Activated T-cell treated with anti-CD3 and anti-CD28 coated beads for 1 hour (primary cell): ENCODE results near the gene MGLL.
"Not testable (repeated sequence)": the region's sequence is repeated elsewhere in the genome, so short reads cannot be mapped to it uniquely, and the experiment has no call there.

Experiments used
- DNase-seq: peaks from one replicate; pipeline ENCODE4 v3.0.0-alpha.2; 2020; ENCODE audit warnings: low read depth

MGLL gene

DNA sequence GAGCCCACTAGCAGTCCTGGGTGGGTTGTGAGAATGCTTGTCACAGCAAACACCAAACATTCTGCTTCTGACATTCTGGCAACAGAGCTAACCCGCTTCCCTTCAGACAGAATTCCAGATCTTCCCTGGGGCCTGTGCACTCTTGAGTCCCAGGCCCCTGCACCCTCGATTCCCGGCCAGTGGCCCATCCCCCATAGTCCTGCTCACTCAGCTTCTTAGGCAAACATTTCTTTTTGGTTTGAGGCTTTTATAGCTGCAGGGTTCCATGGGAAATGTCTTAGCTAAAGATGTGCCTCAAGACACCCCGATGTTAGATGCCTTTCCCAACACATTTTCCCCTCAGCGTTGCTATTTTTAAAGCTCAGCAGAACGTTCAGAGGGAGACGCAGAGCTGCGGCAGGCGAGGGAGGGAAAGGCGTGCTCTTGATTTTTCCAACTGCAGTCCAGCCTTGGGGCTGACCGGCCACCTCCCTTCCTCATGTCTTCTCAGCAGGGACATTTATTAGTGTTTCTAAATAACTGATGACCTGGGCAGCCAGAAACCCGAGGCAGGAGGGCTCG lies 114.4 kb downstream of the MGLL start:
- no peak for DNase-seq

DNA sequence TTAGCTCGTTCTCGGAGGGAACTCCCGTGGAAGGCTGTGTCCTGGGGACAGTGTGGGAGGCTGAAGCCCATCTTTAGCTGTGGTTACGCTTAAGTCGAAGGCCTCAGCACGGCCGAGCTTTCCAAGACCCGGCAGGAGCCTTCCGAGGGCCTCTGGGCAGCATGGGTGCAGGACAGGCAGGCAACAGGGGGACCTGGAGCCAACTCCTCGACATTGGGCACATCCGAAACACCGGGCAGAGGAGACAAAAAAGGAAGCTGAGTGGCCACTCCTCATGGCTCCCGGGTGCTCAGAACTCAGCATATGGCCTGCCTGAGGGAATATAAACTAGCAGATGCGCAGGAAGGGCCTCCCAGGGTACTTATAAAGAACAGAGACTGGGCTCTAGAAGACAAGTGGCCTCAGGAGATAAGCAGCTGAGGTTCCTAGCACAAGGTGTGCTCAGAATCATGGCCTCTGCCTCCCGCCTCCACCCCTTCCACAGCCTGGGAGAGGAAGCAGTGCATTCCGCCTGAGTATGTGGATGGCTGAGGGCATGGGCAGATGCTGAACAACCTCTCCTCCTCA lies 115.4 kb downstream of the MGLL start:
- no peak for DNase-seq

DNA sequence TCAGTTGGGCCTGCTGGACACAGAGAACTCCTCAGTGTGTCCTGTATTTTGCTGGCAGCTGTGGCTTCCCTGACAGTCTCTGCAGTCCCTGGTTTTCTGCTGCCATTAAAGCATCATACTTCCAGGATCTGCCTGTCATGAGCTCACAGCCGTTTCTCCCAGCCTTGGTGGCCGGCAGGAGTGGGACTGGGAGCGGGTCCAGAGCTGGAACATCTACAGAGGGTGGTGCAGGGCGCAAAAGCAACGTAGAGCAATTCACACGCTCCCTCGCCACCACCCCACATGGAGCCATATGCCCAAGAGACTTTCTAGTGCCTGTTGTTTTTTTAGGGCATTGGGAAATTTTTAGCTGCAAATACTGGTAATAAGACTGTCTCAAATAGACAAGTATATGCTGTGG lies 116.0 kb downstream of the MGLL start:
- no peak for DNase-seq

DNA sequence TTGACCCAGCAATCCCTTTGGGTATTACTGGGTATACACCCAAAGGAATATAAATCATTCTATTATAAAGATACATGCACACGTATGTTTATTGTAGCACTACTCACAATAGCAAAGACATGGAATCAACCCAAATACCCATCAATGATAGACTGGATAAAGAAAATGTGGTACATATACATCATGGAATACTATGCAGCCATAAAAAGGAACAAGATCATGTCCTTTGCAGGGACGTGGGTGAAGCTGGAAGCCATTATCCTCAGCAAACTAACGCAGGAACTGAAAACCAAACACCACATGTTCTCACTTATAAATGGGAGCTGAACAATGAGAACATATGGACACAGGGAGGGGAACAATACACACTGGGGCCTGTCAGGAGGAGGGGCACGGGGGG lies 117.5 kb downstream of the MGLL start:
- DNase-seq: not testable (repeated sequence)

DNA sequence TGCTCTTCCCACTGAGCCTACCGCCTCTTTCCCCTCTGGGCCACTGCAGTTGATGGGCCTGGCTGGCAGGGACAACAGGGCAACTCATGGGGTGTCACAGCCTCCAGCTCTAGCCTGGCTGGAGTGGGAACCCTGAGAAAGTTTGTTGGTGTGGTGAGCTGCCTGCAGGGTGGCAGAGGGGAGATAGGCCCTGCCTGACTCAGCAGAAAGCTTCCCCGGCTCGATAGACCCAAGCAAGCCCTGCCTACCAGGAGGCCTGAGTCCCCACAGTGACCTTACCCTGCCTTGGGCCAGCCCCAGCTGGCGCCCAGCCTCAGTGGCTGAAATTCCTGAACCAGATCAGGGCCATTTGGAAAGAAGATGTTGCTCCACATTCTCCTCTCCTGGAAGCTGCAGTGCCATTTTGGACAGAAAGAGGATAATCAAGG lies 120.2 kb downstream of the MGLL start:
- DNase-seq: no peak

DNA sequence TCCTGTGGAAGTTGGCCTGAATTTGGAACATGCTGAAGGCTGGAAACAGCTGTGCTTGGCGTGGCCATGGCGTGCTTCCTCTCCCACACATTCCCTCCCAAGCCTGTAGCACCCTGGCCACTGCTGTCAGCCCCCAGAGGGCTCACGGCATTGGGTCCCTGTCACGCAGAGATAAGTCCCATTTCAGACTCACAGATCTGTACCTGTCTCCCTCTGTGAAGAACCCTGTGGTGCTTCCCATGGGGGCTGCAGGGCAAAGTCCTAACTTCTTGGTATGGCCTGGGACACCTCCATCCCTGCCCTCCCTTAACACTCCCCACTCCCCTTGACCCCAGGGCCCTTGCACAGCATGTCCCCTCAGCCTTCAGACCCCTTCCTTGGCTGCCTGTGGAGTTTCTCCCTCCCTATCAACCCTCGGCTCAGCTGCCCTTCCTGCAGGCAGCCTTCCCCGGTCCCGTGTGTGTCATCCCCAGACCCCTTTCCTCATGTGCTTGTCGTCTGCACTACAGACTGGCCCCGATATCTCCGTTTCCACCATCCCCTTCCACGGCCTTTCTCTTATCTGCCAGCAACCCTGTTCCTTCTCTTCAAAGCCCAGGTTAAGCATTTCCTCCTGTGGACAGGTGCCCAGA lies 120.9 kb downstream of the MGLL start:
- DNase-seq: no peak

DNA sequence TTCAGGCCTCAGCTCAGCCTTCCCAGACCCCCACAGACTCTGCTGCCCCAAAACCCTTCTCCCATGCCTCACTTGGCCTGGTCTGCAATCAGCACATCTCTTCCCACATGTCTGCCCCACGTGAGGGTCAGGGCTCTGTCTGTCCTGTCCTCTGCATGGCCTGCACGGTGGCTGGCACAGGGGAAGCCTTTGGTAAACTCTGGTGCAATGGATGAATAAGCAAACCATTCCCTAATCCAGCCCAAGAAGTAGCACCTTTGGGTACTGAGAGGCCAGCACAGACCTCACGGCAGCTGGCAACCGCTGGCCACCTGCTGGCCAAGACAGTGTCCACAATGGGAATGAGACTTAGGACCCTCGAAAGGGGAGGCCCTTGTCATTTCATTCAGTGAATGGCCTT lies 121.9 kb downstream of the MGLL start:
- no peak for DNase-seq

DNA sequence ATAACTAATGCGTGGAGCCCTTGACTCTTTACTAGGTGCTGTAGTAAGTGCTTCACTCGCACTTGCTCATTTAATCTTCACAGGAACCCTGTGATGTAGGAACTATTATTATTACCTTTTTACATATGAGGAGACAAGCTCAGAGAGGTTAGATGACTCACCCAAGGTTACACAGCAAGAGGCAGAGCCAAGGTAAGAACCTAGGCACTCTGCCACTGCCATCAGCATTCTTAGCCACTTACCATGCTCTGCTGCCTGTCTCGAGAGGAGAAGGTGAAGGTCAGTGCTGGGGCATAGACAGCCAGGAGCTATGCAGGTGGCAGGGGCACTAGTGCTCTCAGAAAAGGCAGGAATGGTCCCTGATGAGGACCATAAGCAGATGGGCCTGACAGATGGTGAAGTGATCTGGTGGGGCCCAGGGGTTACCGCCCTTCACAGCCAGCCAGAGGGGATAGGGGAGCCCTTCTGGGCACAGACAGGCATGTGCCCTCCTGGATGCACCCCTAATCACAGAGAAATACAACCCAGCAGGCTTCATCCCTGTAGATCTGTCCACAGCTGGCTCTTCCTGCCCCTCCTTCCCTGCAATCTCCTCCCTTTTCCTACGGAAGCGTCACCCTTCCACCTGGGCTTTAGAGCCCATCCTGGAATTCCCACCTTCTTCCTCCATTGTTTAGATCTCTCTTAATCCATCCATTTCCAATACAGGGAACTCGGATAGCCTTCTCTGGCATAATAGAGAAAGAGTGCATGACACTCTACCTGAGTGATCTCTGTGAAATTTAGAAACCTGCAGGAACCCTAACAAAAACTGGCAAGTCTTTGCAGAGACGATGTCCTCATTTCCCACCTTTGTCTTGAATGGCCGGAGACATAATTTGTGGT lies 122.7 kb downstream of the MGLL start:
- DNase-seq: no peak

DNA sequence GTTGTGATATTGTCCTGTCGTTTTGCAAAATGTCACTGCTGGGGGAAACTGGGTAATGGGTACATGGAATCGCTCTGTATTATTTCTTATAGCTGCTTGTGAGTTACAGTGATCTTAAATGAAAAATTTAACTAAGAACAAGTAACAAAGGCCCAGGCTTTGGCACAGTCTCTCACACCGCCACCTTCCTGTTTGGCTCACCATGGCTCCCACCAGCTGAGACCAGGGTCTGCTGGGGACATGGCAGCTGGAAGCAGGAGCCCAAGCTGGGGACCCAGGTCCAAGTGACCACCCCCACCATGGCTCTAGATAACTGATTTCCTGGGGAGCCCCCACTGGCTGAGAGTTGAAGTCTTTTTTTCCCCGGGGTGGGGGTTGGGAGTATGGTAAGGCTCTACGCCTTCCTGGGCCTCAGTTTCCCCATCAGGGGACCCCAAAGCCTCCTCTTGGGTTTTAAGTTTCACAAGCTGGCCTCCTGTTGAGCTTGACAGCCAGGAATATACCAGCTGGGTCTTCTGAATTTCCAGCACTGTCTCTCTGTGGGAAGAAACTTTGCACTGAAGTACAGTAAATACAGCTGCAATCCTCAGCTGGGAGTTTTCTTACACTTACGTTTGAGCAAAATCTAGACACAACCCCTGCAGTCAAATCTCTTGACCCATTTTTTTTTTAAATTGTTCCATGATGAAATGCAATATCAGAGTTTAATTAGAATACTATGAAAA lies 123.5 kb downstream of the MGLL start:
- DNase-seq: no peak

DNA sequence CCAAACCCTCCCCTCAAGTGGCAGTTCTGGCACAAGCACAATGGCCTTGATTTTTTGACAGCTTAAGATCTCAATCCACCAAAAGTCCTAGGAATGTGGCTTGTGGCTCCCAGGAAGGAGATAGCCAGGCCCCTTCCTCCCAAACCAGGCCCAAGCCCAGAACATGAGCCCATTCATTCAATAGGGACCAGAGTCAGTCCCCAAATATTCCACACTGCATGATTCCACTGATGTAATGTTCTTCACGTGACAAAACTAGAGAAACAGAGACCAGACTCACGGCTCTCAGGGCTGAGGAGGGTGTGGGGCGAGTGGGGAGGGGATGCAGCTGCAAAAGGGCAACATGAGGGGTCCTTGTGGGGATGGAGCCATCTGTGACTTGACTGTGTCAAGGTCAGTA lies 124.0 kb downstream of the MGLL start:
- DNase-seq: no peak

DNA sequence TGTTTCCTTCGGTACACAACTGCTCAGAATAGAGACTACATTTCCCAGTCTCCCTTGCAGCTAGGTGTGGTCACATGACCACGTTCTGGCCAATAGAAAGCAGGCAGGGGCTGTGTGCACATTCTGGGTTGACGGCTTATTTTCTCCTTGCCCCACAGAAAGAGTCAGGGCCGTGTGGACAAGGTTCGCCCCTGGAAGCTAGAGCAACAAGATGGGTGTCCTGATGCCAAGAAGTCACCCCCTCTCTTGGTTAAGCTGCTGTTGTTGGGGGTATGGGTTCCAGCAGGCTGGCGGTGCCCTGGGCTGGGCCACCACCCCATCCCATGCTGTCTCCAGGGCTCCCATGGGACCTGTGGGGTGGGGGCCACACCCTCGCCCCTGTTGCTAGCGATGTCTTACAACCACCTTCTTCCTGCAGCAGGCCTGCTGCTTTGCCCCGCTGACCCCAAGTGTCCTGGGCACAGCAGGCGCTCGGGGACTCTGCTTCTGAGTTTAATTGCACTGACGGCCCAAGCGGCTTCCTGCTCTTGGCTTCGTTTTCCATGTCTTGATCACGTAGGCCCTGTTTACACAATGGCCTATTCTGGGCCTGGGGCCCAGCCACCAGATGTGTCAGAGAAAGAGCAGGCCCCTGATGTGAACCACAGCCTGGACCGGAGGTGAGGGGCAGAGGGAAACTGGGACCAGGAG lies 124.6 kb downstream of the MGLL start:
- no peak for DNase-seq

DNA sequence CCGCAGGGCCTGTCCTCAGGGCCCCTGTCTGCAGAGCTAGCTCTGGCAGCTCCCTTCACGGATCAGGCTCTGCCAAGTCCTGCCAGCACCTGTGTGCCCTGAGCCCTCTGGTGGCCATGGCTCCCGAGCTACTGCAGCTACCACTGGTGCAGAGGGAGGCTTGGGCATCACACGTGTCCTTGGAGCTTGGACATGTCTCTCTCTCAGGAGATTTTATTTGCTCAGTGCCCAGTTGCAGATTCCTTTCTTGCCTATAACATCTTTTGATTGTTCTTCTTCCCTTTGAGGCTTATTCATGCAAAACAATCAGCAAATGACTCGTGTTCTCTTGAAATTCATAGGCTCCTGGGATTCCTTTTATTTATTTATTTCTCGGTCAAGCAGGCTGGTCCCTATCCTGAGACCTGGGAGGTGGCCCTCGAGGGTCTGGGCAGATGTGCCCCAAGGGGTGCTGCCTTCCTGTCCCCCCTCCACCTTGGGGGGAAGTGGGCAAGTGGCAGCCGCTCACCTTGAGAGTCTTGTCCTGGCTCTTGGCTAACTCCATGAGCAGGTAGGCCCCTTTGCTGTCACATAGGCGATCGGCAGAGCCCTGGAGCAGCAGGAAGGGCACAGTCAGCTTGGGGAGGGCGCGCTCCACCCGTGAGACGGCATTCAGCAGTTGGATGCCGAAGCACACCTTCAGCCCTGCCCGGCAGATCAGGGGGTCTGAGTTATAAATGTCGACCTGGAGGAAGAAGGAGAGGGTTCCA lies 127.7 kb downstream of the MGLL start:
- peak; percentile 36 for DNase-seq

DNA sequence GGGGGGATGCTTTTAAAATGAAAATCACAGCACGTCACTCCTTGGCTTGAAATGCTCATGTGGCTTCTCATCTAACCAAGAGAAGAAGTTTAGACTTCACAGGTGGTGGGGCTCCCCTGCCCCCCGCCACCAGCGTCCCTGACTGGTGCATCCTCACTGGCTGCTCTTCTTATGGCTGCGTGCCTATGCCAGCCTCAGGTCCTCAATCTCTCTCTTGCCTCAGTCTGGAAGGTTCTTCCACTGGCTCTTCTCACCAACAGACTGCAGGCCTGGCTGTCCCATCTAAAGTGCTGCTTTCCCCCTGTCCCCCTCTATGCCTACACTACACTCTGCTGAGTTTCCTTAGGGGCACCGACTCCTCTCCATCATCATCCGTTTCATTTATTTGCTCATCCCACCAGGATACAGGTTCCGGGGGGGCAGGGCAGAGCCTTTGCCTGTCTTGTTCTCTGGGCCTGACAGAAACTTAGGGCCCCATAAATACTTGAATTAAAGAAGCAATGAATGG lies 128.9 kb downstream of the MGLL start:
- DNase-seq: no peak

DNA sequence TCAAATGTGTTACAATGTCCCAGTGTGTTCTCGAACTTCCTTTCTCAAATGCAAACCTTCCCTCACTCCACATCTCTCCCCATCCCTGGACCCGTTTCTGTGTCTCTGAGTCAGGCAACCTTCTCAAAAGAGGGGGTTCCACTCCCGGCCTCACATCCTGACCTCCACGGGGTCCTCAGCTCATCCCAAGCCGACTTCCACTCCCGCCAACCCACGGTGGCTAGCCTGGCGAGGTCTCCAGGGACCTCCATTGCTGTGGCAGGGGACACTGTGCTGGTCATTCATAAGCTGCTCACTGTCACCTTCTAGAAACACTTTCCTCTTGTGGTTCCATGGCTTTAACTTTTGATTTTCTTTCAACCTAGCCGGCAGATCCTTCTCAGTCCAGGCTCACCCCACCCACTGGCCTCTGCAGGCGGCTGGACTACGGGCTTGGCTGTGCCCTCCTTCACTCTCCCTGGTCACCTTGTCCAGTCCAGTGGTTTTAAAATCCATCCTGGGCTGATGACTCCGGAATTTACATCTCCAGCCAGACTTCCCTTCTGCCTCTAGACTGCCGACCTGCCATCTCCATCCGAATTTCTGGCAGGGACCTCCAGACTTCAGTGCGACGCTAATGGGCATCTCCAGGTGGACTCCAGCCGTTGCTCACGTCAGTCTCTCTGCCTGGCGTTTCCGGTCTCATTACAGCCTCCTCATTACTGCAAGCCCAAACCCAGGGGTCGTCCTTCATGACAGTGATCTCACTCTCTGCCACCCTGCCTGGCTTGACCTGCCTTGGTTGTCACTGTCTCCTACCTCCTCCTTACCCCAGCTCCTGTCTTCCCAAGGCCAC lies 129.6 kb downstream of the MGLL start:
- DNase-seq: no peak

DNA sequence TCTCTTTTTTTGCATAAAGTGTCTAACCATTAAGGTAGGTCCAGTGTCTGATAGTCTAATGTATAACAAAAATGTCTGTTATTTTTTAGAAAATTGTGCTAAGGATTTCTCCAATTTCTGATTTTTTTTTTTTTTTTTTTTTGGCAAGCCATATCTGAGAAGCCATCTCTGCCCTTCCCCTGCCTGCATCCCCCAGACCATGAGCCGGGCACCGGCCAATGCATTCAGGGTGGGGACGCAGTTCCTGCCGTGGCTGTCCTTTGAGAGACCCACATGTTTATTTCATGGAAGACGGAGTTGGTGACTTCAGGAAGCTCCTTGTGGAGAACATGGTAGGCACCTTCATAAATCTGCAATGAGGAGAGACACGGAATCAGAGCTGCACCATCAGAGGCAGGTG lies 130.3 kb downstream of the MGLL start:
- no peak for DNase-seq

DNA sequence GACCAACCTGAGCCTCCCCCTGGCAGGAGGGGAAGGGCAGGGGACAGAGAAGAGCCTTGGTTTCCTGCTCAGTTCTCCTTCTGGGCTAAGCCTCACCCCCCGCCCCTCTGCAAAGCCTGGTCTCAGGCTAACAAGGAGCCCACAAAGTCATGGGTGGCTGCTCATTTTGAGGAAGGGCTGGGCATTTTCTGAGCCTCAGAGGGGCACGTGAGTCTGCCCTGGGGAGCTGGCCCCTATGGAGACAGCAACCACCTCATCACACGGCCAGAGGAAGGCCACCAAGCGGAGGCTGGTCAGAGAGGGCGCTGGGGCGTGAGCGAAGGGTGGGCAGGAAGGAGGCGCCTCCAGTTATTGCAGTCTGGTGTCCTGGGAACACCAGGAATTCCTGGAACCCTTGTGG lies 130.8 kb downstream of the MGLL start:
- no peak for DNase-seq

DNA sequence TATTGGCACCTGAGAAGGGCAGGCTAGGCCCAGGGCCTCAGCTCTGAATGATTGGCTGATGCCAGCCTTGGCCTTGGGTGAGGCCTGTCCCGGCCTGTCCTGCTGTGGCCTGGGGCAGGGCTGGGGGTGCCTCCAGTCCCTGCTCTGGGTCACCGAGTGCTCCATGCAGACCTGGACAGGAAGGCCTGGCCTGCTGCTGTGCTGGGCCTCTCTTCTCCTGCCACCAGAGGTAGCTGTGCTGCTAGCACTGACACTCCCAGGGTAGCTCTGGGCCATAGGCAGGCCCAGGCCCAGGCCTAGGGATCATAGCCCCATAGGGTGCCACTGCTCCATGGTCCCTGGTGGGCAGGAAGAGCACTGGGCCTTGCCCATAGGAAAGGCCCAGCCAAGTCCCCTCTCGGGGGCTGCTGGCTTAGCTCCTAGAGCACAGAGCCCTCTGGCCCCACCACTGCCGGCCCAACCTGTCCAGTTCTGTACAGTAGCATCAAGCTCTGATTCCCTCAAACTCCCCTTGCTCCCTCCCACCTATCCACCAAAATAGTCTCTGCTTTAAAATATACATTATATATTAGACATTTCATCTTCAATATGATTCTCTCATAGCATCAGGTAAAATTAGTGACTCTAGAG lies 131.4 kb downstream of the MGLL start:
- no peak for DNase-seq

DNA sequence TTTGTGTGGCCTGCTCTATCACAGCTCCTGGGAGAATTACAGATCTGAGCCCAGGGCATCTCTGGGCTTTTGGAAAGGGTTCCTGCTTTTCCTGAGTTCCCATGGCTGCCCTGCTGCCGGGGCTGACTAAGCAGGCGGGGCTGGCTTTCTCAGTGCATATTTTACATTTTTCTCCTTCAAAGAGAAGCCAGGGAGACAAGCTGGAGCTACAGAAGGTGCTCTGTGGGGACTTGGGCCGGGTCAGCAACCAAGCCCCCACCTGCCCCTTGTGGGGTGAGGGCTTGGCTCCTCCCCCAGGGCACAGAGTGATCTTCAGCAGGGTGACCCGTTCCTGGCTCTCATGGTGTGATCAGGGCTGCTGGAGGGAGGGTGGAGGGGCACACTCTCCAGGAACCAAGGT lies 132.2 kb downstream of the MGLL start:
- DNase-seq: no peak

DNA sequence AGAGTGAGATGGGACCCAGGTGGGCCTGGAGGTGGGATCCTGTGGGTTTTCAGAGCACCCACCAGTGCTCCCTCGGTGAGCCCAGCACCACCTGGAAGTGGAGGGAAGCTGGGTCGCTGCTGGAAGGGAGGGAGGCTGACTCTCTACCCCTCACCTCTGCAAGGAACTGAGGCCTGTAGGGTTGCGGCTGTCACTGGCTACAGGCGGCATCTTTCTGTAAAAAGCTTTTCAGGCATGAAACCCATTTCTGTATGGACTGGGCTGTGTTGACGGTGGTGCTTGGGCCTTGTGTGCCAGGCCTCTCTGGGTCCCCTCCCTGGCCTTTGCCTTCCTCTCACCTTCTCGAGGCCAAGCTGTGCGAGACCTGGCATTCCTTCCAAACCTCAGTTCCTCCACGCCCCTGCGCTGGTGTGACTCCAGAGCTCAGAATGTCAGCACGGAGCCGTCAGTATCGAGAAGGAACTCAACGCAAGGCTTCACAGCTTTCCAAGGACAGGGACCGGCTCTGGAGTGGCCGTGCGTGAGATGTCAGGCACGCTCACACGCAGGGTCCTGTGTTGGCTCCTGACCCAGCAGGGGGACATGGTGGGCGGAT lies 133.0 kb downstream of the MGLL start:
- no peak for DNase-seq
